Measurements from ENCODE around the gene SH2D3C.

The SH2D3C gene

DNA sequence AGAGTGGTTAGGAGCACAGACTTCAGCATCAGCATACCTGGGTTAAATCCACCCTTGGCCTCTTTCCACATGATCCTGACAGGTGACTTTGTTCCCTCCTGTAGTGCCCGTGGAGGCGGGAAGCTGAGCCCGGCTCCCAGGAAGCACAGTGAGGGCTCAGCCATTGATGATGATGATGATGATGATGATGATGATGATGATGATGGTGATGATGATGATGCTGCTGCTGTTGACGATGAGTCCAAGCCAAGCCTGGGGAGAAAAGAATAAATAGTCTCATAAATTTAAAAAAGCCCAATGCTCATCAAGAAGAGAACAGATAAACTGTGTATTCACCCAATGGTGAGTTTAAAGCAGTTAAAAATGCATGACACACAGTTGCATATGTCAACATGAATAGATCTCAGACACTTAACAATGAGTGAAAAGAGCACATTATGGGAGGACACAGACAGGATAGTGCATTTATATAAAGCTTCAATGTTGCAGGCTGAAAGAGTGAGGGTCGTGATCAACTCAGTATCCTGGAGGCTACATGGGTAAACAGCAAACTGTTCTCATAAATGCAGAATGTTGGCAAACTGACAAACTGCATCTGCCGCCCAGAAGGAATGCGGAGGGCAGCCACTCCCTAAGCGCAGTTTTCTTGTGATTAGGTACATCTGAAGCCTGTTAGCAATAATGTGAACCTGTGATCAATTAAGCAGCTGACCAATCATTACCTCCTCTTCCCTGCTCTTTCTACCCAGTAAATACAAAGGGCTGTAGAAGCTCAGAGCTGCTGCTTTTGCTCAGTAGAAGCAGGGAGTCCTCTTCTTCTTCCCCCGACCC is 83.4 kb downstream of the SH2D3C start:
- DNase-seq, result no peak

GRCh38 chr9:127693697-127694096 is 84.8 kb downstream of the SH2D3C start:
- DNase-seq, result no peak

DNA sequence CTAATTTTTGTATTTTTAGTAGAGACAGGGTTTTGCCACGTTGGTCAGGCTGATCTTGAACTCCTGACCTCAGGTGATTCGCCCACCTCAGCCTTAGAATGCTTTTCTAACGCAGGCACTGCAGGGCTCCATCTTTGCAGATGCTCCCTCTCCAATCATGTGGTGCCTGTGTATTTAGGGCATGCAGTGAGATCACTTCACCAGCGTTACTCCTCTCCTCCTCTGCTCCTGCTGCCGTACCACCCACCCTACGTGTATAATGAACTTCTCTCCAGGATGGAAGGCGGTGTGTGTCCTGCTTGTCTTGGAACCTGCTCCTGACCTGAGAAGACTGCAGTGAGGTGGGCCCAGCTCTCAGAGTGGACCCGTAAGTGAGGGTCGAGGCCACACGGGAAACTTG is 85.3 kb downstream of the SH2D3C start:
- no peak for DNase-seq

- DNase-seq, result no peak
Measured at GRCh38 chr9:127692071-127692470, 86.4 kb downstream of the SH2D3C start.

DNA sequence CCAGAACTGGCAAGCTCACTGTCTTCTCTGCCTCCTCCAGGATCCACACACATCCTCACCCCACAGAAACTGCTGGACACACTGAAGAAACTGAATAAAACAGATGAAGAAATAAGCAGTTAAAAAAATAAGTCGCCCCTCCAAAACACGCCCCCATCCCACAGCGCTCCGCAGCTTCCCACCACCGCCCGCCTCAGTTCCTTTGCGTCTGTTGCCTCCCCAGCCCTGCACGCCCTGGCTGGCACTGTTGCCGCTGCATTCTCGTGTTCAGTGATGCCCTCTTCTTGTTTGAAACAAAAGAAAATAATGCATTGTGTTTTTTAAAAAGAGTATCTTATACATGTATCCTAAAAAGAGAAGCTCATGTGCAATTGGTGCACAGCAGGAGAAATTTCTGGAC is 87.7 kb downstream of the SH2D3C start:
- DNase-seq, result no peak

GRCh38 chr9:127689329-127690000 is 89.0 kb downstream of the SH2D3C start:
- no peak for DNase-seq
